NCI-H82 treated with DMSO at 0.1 percent for 48 hours (cell line): Measurements from ENCODE around the gene ADCY10.
"Not testable (repeated sequence)": the region's sequence is repeated elsewhere in the genome, so short reads cannot be mapped to it uniquely, and the experiment has no call there.

ENCODE experiments used
- DNase-seq: peaks from one replicate; lab custom pipeline; 2025; ENCODE audit not compliant: unreplicated experiment; lab: John Stamatoyannopoulos, UW

ADCY10 gene

GRCh38 chr1:167926486-167926997 is 12.6 kb upstream of the ADCY10 start:
- DNase-seq: no peak

- DNase-seq: no peak
These were observed 10.8 kb upstream of the ADCY10 start for GRCh38 chr1:167924543-167925231.

- no peak for DNase-seq
These were observed 10.2 kb upstream of the ADCY10 start for GRCh38 chr1:167924102-167924501.

- no peak for DNase-seq
These were observed 9.6 kb upstream of the ADCY10 start for GRCh38 chr1:167923324-167924056.

GRCh38 chr1:167922611-167923074 is 8.7 kb upstream of the ADCY10 start:
- no peak for DNase-seq

GRCh38 chr1:167922023-167922422 is 8.1 kb upstream of the ADCY10 start:
- no peak for DNase-seq

GRCh38 chr1:167916766-167917511 is 3.0 kb upstream of the ADCY10 start:
- DNase-seq: no peak

GRCh38 chr1:167915569-167915968 is 1.6 kb upstream of the ADCY10 start:
- no peak for DNase-seq

- no peak for DNase-seq
These were observed 1.6 kb downstream of the ADCY10 start for GRCh38 chr1:167912294-167912693.

- no peak for DNase-seq
These were observed 2.5 kb downstream of the ADCY10 start for GRCh38 chr1:167911413-167911812.

GRCh38 chr1:167910530-167910929 is 3.4 kb downstream of the ADCY10 start:
- no peak for DNase-seq

- DNase-seq: no peak
These were observed 4.2 kb downstream of the ADCY10 start for GRCh38 chr1:167909691-167910180.

- DNase-seq: no peak
These were observed 8.3 kb downstream of the ADCY10 start for GRCh38 chr1:167905671-167906070.

- no peak for DNase-seq
These were observed 8.8 kb downstream of the ADCY10 start for GRCh38 chr1:167905182-167905581.

GRCh38 chr1:167904652-167905130 is 9.2 kb downstream of the ADCY10 start:
- no peak for DNase-seq

GRCh38 chr1:167900907-167901306 is 13.0 kb downstream of the ADCY10 start:
- DNase-seq: no peak

- no peak for DNase-seq
These were observed 14.7 kb downstream of the ADCY10 start for GRCh38 chr1:167899253-167899681.

GRCh38 chr1:167898578-167899222 is 15.2 kb downstream of the ADCY10 start:
- no peak for DNase-seq

GRCh38 chr1:167893798-167894197 is 20.1 kb downstream of the ADCY10 start:
- no peak for DNase-seq

GRCh38 chr1:167890400-167890799 is 23.5 kb downstream of the ADCY10 start:
- DNase-seq: no peak

- DNase-seq: not testable (repeated sequence)
These were observed 26.7 kb downstream of the ADCY10 start for GRCh38 chr1:167887187-167887586.
